Liver (tissue), 9 donors: ENCODE measurements around the gene PSORS1C1. TPM values are rescaled to one million over a fixed set of nuclear protein-coding genes. Genes with fewer than 3 reads are reported as not detected.

ENCODE experiments used
- DNase-seq: peaks from one replicate; pipeline ENCODE4 v3.0.0-alpha.2; 2017; ENCODE audit warnings: low spot score
- H3K27ac ChIP-seq, 2 donors: one replicate each; pipeline ENCODE4 v1.7.0; 2013; ENCODE audit warnings: inconsistent platforms in 2 of 2, low read length in 2 of 2, control low read depth in 1 of 2, low read depth in 1 of 2, mild to moderate bottlenecking in 1 of 2
- H3K27me3 ChIP-seq, 4 donors: one replicate each; pipeline versions ENCODE4 v1.6.1 to v1.7.0; 2013; ENCODE audit warnings: low read length in 3 of 4, inconsistent platforms in 1 of 4, mild to moderate bottlenecking in 1 of 4, moderate library complexity in 1 of 4; ENCODE audit not compliant: control insufficient read depth in 4 of 4, insufficient read depth in 4 of 4
- H3K36me3 ChIP-seq, 4 donors: one replicate each; pipeline versions ENCODE4 v1.6.1 to v1.7.0; 2013; ENCODE audit warnings: low read length in 3 of 4, mild to moderate bottlenecking in 3 of 4, low read depth in 1 of 4, moderate library complexity in 1 of 4; ENCODE audit not compliant: control insufficient read depth in 4 of 4, insufficient read depth in 3 of 4
- H3K4me1 ChIP-seq, 4 donors: one replicate each; pipeline versions ENCODE4 v1.6.1 to v1.7.0; 2013; ENCODE audit warnings: low read length in 3 of 4, mild to moderate bottlenecking in 3 of 4, moderate library complexity in 1 of 4; ENCODE audit not compliant: control insufficient read depth in 4 of 4, insufficient read depth in 4 of 4
- H3K4me3 ChIP-seq, 3 donors: one replicate each; pipeline versions ENCODE4 v1.6.1 to v1.7.0; 2013; ENCODE audit warnings: low read length in 3 of 3, control low read depth in 1 of 3, low read depth in 1 of 3, mild to moderate bottlenecking in 1 of 3
- H3K9ac ChIP-seq, 2 donors: one replicate each; pipeline ENCODE4 v1.7.0; 2013; ENCODE audit warnings: low read length in 2 of 2, mild to moderate bottlenecking in 2 of 2, moderate library complexity in 2 of 2, control low read depth in 1 of 2, low read depth in 1 of 2
- H3K9me3 ChIP-seq, 4 donors: one replicate each; pipeline versions ENCODE4 v1.6.1 to v1.7.0; 2013; ENCODE audit warnings: low read length in 3 of 4; ENCODE audit not compliant: control insufficient read depth in 4 of 4
- EGR1 ChIP-seq, 2 donors: IDR thresholded peaks; 2 replicates each; pipeline ENCODE4 v1.6.1; 2016 to 2018; ENCODE audit warnings: antibody characterized with exemption in 2 of 2, low read depth in 2 of 2
- FOXA1 ChIP-seq: IDR thresholded peaks from 2 replicates; pipeline ENCODE4 v1.6.1; 2016; ENCODE audit warnings: antibody characterized with exemption
- FOXA2 ChIP-seq: IDR thresholded peaks from 2 replicates; pipeline ENCODE4 v1.6.1; 2016; ENCODE audit warnings: antibody characterized with exemption
- GABPA ChIP-seq, 2 donors: IDR thresholded peaks in 1 of 2; conservative IDR thresholded peaks in 1 of 2; 2 replicates each; pipeline ENCODE4 v1.6.1; 2016; ENCODE audit warnings: antibody characterized with exemption in 2 of 2, mild to moderate bottlenecking in 1 of 2, moderate library complexity in 1 of 2
- HNF4A ChIP-seq, 2 donors: conservative IDR thresholded peaks; 2 replicates each; pipeline ENCODE4 v1.6.1; 2016; ENCODE audit warnings: antibody characterized with exemption in 2 of 2, mild to moderate bottlenecking in 2 of 2
- HNF4G ChIP-seq: IDR thresholded peaks from 2 replicates; pipeline ENCODE4 v1.6.1; 2016; ENCODE audit warnings: antibody characterized with exemption
- JUND ChIP-seq, 2 donors: IDR thresholded peaks; 2 replicates each; pipeline ENCODE4 v1.6.1; 2016; ENCODE audit warnings: antibody characterized with exemption in 2 of 2
- NR2F2 ChIP-seq: IDR thresholded peaks from 2 replicates; pipeline ENCODE4 v1.6.1; 2016; ENCODE audit warnings: antibody characterized with exemption
- RAD21 ChIP-seq, 2 donors: IDR thresholded peaks; 2 replicates each; pipeline ENCODE4 v1.6.1; 2016; ENCODE audit warnings: antibody characterized with exemption in 2 of 2, mild to moderate bottlenecking in 2 of 2
- RXRA ChIP-seq, 2 donors: IDR thresholded peaks; 2 replicates each; pipeline ENCODE4 v1.6.1; 2017 to 2018; ENCODE audit warnings: antibody characterized with exemption in 2 of 2, mild to moderate bottlenecking in 1 of 2
- SP1 ChIP-seq: IDR thresholded peaks from 2 replicates; pipeline ENCODE4 v1.6.1; 2018; ENCODE audit warnings: antibody characterized with exemption, mild to moderate bottlenecking
- TAF1 ChIP-seq: conservative IDR thresholded peaks from 2 replicates; pipeline ENCODE4 v1.6.1; 2016; ENCODE audit warnings: antibody characterized with exemption, mild to moderate bottlenecking
- YY1 ChIP-seq: IDR thresholded peaks from 2 replicates; pipeline ENCODE4 v1.6.1; 2016; ENCODE audit warnings: antibody characterized with exemption, mild to moderate bottlenecking
- WGBS: extraction: QIAGEN DNeasy Blood & Tissue Kit; methylation state at CpG from one replicate; pipeline ENCODE4 v1.1.7; 2013; 5-methylcytosine and 5-hydroxymethylcytosine counted together
- polyA plus RNA-seq, 2 donors: library from polyadenylated mRNA; stranded (reverse) in 1 of 2; unstranded in 1 of 2; fragments of 200-250 nt in 1 of 2; fragments of >200 nt in 1 of 2; fragmentation: Nextera tagmentation in 1 of 2; extraction: Ambion mirVana in 1 of 2; gene quantifications; one replicate each; pipeline versions ENCODE4 v1.2.1 to v1.2.3, GENCODE V29; 2013 to 2015
- total RNA-seq, 2 donors: library from RNA; depleted of rRNA; stranded (reverse); fragments of >200 nt; gene quantifications; one replicate each; pipeline ENCODE4 v1.2.3, GENCODE V29; 2014
- TF ChIP-seq, protein P1 (sequence below): IDR thresholded peaks from 2 replicates; pipeline ENCODE4 v1.6.1; 2016; ENCODE audit warnings: antibody characterized with exemption
- TF ChIP-seq, protein P2 (sequence below): IDR thresholded peaks from 2 replicates; pipeline ENCODE4 v1.6.1; 2016; ENCODE audit warnings: antibody characterized with exemption
- TF ChIP-seq, protein P3 (sequence below): fragments of 150-350 bp; IDR thresholded peaks from 2 replicates; pipeline ENCODE4 v1.5.1; 2017; ENCODE audit warnings: improper control_type of control experiment, low read depth, low read length; ENCODE audit not compliant: missing input control
- TF ChIP-seq, protein P4 (sequence below): IDR thresholded peaks from 2 replicates; pipeline ENCODE4 v1.6.1; 2016; ENCODE audit warnings: antibody characterized with exemption, mild to moderate bottlenecking
- TF ChIP-seq, protein P5 (sequence below): IDR thresholded peaks from 2 replicates; pipeline ENCODE4 v1.6.1; 2016; ENCODE audit warnings: antibody characterized with exemption
- donor health status: healthy.
- donor health status: healthy.
- donor health status: healthy.
- donor health status: healthy.
- donor health status: healthy.

The PSORS1C1 gene
- total and polyA plus RNA-seq, 4 donors, result under 0.01 to 0.08 TPM; not detected in 2

DNA sequence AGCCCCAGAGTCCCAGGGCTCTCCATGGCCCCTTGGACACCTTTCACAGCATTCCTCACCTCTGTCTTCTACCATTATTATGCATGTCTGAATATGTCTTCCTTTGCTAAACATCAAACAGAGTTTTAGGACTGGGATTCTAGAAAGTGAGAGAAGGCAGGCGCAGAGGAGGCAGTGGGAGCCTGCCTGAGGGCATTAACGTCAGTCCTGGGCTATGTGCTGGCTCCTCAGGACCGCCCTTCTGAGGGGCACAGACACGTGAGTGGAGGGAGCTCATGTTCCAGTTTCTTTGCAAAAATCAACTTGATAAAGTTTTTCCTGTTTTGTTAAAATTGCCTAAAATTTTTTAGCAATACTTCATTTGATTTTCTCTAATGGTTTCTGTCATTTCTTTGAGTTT is 40.2 kb upstream of the PSORS1C1 start:
- WGBS, result 91% methylated on average over 4 of the region's 4 CpGs
- H3K9me3 ChIP-seq, result no peaks in the 10 kb centered on the region
- no peak for DNase-seq
- no peak overlapping the region for H3K9ac ChIP-seq
- H3K4me1 ChIP-seq, result peaks cover 0 to 3% (median under 1%) of the 10 kb centered on the region in 4 donors
- no peak overlapping the region for H3K4me3 ChIP-seq
- no peaks in the 10 kb centered on the region for H3K36me3 ChIP-seq
- TF ChIP-seq EGR1 (IDR thresholded peaks at IDR 0.05; ENCODE audit: low read depth in 2 of 2), result no peak
- no peak for TF ChIP-seq HNF4A (conservative IDR thresholded peaks at IDR 0.05)
- TF ChIP-seq FOXA2, result no peak
- TF ChIP-seq, protein P1, sequence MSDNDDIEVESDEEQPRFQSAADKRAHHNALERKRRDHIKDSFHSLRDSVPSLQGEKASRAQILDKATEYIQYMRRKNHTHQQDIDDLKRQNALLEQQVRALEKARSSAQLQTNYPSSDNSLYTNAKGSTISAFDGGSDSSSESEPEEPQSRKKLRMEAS, result no peak
- no peak for TF ChIP-seq SP1
- no peaks in the 10 kb centered on the region for H3K27me3 ChIP-seq
- H3K27ac ChIP-seq, result no peak overlapping the region

DNA sequence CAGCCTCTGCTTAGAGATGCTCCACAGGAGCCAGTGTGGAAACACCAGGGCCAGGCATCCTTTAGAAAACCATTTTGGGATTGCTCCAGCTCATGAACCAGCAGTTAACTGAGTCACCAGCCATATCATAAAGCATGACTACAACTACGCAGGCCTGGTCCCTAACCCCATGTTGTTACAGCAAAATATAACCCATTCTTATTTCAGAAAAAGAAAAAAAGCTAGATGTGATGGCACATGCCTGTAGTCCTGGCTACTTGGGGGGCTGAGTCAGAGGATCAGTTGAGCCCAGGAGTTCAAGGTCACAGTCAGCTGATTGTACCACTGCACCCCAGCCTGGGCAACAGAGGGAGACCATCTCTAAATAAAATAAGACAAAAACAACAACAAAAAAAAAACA is 39.1 kb upstream of the PSORS1C1 start:
- no peak overlapping the region for H3K4me3 ChIP-seq
- no peak overlapping the region for H3K9ac ChIP-seq

More for the DNA sequence above, 39.1 kb upstream of the PSORS1C1 start:
- WGBS, result 96% methylated on average over 1 of the region's 1 CpG
- H3K36me3 ChIP-seq, result no peaks in the 10 kb centered on the region
- H3K27me3 ChIP-seq, result no peaks in the 10 kb centered on the region
- H3K4me1 ChIP-seq, result peaks cover 0 to 3% (median under 1%) of the 10 kb centered on the region in 4 donors
- no peak for DNase-seq
- no peak for TF ChIP-seq RXRA (IDR thresholded peaks at IDR 0.05)
- no peak for TF ChIP-seq GABPA (IDR thresholded peaks at IDR 0.05 in 1 of 2, conservative IDR thresholded peaks at IDR 0.05 in 1 of 2)
- no peak for TF ChIP-seq YY1
- no peak for TF ChIP-seq NR2F2
- TF ChIP-seq RAD21 (IDR thresholded peaks at IDR 0.05), result no peak
- TF ChIP-seq HNF4G, result no peak
- TF ChIP-seq, protein P1, result no peak
- no peak for TF ChIP-seq FOXA2
- TF ChIP-seq TAF1, result no peak
- TF ChIP-seq, protein P2, sequence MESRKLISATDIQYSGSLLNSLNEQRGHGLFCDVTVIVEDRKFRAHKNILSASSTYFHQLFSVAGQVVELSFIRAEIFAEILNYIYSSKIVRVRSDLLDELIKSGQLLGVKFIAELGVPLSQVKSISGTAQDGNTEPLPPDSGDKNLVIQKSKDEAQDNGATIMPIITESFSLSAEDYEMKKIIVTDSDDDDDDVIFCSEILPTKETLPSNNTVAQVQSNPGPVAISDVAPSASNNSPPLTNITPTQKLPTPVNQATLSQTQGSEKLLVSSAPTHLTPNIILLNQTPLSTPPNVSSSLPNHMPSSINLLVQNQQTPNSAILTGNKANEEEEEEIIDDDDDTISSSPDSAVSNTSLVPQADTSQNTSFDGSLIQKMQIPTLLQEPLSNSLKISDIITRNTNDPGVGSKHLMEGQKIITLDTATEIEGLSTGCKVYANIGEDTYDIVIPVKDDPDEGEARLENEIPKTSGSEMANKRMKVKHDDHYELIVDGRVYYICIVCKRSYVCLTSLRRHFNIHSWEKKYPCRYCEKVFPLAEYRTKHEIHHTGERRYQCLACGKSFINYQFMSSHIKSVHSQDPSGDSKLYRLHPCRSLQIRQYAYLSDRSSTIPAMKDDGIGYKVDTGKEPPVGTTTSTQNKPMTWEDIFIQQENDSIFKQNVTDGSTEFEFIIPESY, result no peak
- TF ChIP-seq HNF4A (conservative IDR thresholded peaks at IDR 0.05), result no peak
- TF ChIP-seq, protein P3, sequence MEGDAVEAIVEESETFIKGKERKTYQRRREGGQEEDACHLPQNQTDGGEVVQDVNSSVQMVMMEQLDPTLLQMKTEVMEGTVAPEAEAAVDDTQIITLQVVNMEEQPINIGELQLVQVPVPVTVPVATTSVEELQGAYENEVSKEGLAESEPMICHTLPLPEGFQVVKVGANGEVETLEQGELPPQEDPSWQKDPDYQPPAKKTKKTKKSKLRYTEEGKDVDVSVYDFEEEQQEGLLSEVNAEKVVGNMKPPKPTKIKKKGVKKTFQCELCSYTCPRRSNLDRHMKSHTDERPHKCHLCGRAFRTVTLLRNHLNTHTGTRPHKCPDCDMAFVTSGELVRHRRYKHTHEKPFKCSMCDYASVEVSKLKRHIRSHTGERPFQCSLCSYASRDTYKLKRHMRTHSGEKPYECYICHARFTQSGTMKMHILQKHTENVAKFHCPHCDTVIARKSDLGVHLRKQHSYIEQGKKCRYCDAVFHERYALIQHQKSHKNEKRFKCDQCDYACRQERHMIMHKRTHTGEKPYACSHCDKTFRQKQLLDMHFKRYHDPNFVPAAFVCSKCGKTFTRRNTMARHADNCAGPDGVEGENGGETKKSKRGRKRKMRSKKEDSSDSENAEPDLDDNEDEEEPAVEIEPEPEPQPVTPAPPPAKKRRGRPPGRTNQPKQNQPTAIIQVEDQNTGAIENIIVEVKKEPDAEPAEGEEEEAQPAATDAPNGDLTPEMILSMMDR, result no peak
- no peak for TF ChIP-seq SP1
- no peak for TF ChIP-seq JUND (IDR thresholded peaks at IDR 0.05)
- no peak for TF ChIP-seq FOXA1
- no peak for TF ChIP-seq EGR1 (IDR thresholded peaks at IDR 0.05; ENCODE audit: low read depth in 2 of 2)
- TF ChIP-seq, protein P4, sequence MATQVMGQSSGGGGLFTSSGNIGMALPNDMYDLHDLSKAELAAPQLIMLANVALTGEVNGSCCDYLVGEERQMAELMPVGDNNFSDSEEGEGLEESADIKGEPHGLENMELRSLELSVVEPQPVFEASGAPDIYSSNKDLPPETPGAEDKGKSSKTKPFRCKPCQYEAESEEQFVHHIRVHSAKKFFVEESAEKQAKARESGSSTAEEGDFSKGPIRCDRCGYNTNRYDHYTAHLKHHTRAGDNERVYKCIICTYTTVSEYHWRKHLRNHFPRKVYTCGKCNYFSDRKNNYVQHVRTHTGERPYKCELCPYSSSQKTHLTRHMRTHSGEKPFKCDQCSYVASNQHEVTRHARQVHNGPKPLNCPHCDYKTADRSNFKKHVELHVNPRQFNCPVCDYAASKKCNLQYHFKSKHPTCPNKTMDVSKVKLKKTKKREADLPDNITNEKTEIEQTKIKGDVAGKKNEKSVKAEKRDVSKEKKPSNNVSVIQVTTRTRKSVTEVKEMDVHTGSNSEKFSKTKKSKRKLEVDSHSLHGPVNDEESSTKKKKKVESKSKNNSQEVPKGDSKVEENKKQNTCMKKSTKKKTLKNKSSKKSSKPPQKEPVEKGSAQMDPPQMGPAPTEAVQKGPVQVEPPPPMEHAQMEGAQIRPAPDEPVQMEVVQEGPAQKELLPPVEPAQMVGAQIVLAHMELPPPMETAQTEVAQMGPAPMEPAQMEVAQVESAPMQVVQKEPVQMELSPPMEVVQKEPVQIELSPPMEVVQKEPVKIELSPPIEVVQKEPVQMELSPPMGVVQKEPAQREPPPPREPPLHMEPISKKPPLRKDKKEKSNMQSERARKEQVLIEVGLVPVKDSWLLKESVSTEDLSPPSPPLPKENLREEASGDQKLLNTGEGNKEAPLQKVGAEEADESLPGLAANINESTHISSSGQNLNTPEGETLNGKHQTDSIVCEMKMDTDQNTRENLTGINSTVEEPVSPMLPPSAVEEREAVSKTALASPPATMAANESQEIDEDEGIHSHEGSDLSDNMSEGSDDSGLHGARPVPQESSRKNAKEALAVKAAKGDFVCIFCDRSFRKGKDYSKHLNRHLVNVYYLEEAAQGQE, result no peak
- TF ChIP-seq, protein P5, sequence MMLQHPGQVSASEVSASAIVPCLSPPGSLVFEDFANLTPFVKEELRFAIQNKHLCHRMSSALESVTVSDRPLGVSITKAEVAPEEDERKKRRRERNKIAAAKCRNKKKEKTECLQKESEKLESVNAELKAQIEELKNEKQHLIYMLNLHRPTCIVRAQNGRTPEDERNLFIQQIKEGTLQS, result no peak
- no peak overlapping the region for H3K27ac ChIP-seq
- no peaks in the 10 kb centered on the region for H3K9me3 ChIP-seq
